Kidney epithelial cell (primary cell): ENCODE results near the gene DMPK. TPM values are rescaled to one million over a fixed set of nuclear protein-coding genes. Genes with fewer than 3 reads are reported as not detected.
"Not testable (repeated sequence)": the region's sequence is repeated elsewhere in the genome, so short reads cannot be mapped to it uniquely, and the experiment has no call there.

Experiments
- DNase-seq: peaks from one replicate; pipeline ENCODE4 v3.0.0-alpha.2; 2010; ENCODE audit warnings: low read depth
- H3K27me3 ChIP-seq: 2 replicates; pipeline ENCODE4 v1.6.0; 2011; ENCODE audit warnings: low read length; ENCODE audit not compliant: control insufficient read depth, insufficient read depth
- H3K36me3 ChIP-seq: 2 replicates; pipeline ENCODE4 v1.5.1; 2011; ENCODE audit warnings: low read length; ENCODE audit not compliant: control insufficient read depth, insufficient read depth
- H3K4me3 ChIP-seq: 2 replicates; pipeline ENCODE4 v1.5.1; 2011; ENCODE audit warnings: low read depth, mild to moderate bottlenecking, control low read depth, low read length
- CTCF ChIP-seq: IDR thresholded peaks from 2 replicates; pipeline ENCODE4 v1.5.1; 2011; ENCODE audit warnings: mild to moderate bottlenecking, moderate library complexity, low read length, control low read depth, inconsistent platforms; ENCODE audit not compliant: insufficient read depth, poor library complexity, severe bottlenecking
- total RNA-seq: library from RNA; depleted of rRNA; stranded (reverse); fragments of >200 nt; gene quantifications from 2 replicates; pipeline ENCODE4 v1.2.3, GENCODE V29; 2015

DMPK gene
- total RNA-seq, 1 donor from 2014 or later = 17.7 TPM

GRCh38 chr19:45757695-45758094 is 24.6 kb downstream of the DMPK start:
- Histone ChIP-seq H3K36me3 (no peaks in the 10 kb centered on the region), H3K27me3 (peaks cover 2% of the 10 kb centered on the region), H3K4me3 (no peak overlapping the region)
- TF ChIP-seq CTCF = no peak
- DNase-seq = no peak

- Histone ChIP-seq H3K36me3 (no peaks in the 10 kb centered on the region), H3K4me3 (no peak overlapping the region), H3K27me3 (peaks cover 2% of the 10 kb centered on the region)
- DNase-seq = no peak
- TF ChIP-seq CTCF = no peak
Observed at GRCh38 chr19:45754323-45754722, 28.0 kb downstream of the DMPK start.

- Histone ChIP-seq H3K27me3 (peaks cover 2% of the 10 kb centered on the region), H3K4me3 (no peak overlapping the region), H3K36me3 (no peaks in the 10 kb centered on the region)
- no peak for TF ChIP-seq CTCF
- no peak for DNase-seq
Observed at GRCh38 chr19:45753548-45753947, 28.7 kb downstream of the DMPK start.

GRCh38 chr19:45752639-45753038 is 29.7 kb downstream of the DMPK start:
- TF ChIP-seq CTCF = no peak
- DNase-seq = no peak
- Histone ChIP-seq H3K4me3 (no peak overlapping the region), H3K27me3 (peaks cover 2% of the 10 kb centered on the region), H3K36me3 (no peaks in the 10 kb centered on the region)

- not testable (repeated sequence) for H3K27me3 ChIP-seq, H3K36me3 ChIP-seq, H3K4me3 ChIP-seq, DNase-seq
Observed at GRCh38 chr19:45751483-45751882, 30.8 kb downstream of the DMPK start.

GRCh38 chr19:45747513-45747912 is 34.8 kb downstream of the DMPK start:
- no peaks in the 10 kb centered on the region for H3K36me3 ChIP-seq
- H3K27me3 ChIP-seq = peaks cover 5% of the 10 kb centered on the region
- DNase-seq = no peak
- H3K4me3 ChIP-seq = no peak overlapping the region
- no peak for TF ChIP-seq CTCF

- Histone ChIP-seq H3K4me3 (no peak overlapping the region), H3K27me3 (peaks cover 5% of the 10 kb centered on the region), H3K36me3 (no peaks in the 10 kb centered on the region)
- no peak for TF ChIP-seq CTCF
- DNase-seq = no peak
Observed at GRCh38 chr19:45746866-45747265, 35.4 kb downstream of the DMPK start.
